ENCODE results near the gene CTNNBIP1.
"Not testable (repeated sequence)": the region's sequence is repeated elsewhere in the genome, so short reads cannot be mapped to it uniquely, and the experiment has no call there.

CTNNBIP1 gene

GRCh38 chr1:9803003-9803918 is 106.8 kb downstream of the CTNNBIP1 start:
- DNase-seq (ENCODE audit: low spot score) = not testable (repeated sequence)

- DNase-seq (ENCODE audit: low spot score) = no peak
Observed at GRCh38 chr1:9801909-9802308, 108.2 kb downstream of the CTNNBIP1 start.

Data from germinal center (tissue), 1 donor.